Heart left ventricle (tissue), 13 donors: Measurements from ENCODE around the gene CNKSR3.

ENCODE experiments used
- CTCF ChIP-seq, 12 donors: fragments of 200-600 bp; sonication (generic) in 4 of 12; IDR thresholded peaks; one replicate each; pipeline versions ENCODE4 v1.5.0 to v1.8.0; 2018 to 2022; ENCODE audit warnings: antibody characterized with exemption in 12 of 12, mild to moderate bottlenecking in 5 of 12
- POLR2A ChIP-seq, 2 donors: fragments of 450-650 bp; IDR thresholded peaks; one replicate each; pipeline ENCODE4 v1.6.1; 2017; ENCODE audit warnings: antibody characterized with exemption in 2 of 2, mild to moderate bottlenecking in 2 of 2, moderate library complexity in 2 of 2
- donor health status: ischemic (EF 13 %, LVEDD 7.1; RV severe dilation, severe dysfunction).
- donor health status: DM: no; HTN: yes; CAD: no.
- donor health status: DM: no; HTN: no; CAD: no.
- donor health status: ischemic (EF 25% LVEDD 6.9; RV normal size, moderate dysfunction).
- donor health status: ischemic (EF 25% LVEDD 5.7; RV mildly dilated, moderate dysfunction).
- donor health status: ischemic (EF 35%, LVEDD 5.7; RV mildly dilated, moderate dysfunction).
- donor health status: nonischemic (EF 11% LVEDD 7.7; RV severe dilation, severe dysfunction).
- donor health status: DM: yes; HTN: yes; CAD: no.
- donor health status: PGD.
- donor health status: ischemic (EF 29% LVEDD 5.4; RV normal size, mild dysfunction).
- donor health status: nonischemic (EF 23%, LVEDD 6.1; RV moderate dilation, normal function).

GRCh38 chr6:154479351-154479769, 31.1 kb downstream of the CNKSR3 start:
- no peak for TF ChIP-seq CTCF (IDR thresholded peaks at IDR 0.05)
- TF ChIP-seq POLR2A (IDR thresholded peaks at IDR 0.05) = no peak
